Right kidney (tissue), 9 donors: ENCODE results near the gene MAGEB5.
"Not testable (repeated sequence)": the region's sequence is repeated elsewhere in the genome, so short reads cannot be mapped to it uniquely, and the experiment has no call there.

Source experiments
- DNase-seq: peaks from one replicate; pipeline ENCODE4 v3.0.0-alpha.2; 2016
- long read RNA-seq, 8 donors: transcript quantifications; one replicate each; lab custom pipeline, GENCODE V29; 2026

Gene MAGEB5, protein sequence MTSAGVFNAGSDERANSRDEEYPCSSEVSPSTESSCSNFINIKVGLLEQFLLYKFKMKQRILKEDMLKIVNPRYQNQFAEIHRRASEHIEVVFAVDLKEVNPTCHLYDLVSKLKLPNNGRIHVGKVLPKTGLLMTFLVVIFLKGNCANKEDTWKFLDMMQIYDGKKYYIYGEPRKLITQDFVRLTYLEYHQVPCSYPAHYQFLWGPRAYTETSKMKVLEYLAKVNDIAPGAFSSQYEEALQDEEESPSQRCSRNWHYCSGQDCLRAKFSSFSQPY
- long read RNA-seq, donor 1: 0 reads
- long read RNA-seq, donor 2: 0 reads
- long read RNA-seq, donor 3: 0 reads
- long read RNA-seq, donor 4: 0 reads
- long read RNA-seq, donor 5: 0 reads
- long read RNA-seq, donor 6: 0 reads
- long read RNA-seq, donor 7: 0 reads
- long read RNA-seq, donor 8: 0 reads

DNA sequence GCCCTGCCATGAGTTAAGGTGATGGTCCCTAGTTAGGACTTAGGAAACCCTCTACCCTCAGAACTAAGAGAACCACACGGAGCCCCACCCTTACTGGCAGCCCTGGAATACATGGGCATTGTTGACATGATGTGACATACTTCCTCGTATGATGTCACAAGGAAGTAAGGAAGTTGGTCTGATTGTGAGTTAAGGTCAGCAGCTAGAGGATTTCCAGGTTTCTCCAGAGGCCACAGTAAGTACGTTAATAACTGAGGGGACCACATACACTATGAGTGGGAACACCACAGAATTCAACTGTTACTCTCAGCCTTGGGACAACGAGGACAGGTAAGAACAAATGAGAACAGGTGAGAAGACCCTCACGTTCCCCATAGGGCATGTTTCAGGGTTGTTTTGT is at the start of gene MAGEB5:
Gene MAGEB5 (plus strand): TSS at position 301 of the 400 bp plus-strand sequence. CDS start 1,133 bp downstream, outside the sequence.
- no peak for DNase-seq

GRCh38 chrX:26192204-26192603 is 23.8 kb upstream of the MAGEB5 start, which contains the start of gene MAGEB6:
TSS of gene MAGEB6 (plus strand) at chrX:26192440. CDS start at chrX:26193847, 1,407 bp downstream.
- no peak for DNase-seq

GRCh38 chrX:26203561-26203960 is 12.4 kb upstream of the MAGEB5 start:
- no peak for DNase-seq

DNA sequence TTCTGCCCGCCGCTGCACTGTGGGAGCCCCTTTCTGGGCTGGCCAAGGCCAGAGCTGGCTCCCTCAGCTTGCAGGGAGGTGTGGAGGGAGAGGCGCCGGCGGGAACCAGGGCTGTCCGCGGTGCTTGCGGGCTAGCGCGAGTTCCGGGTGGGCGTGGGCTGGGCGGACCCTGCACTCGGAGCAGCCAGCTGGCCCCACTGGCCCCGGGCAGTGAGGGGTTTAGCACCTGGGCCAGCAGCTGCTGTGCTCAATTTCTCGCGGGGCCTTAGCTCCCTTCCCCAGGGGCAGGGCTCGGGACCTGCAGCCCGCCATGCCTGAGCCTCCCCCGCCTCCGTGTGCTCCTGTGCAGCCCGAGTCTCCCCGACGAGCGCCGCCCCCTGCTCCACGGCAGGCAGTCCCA is 11.3 kb upstream of the MAGEB5 start:
- not testable (repeated sequence) for DNase-seq

DNA sequence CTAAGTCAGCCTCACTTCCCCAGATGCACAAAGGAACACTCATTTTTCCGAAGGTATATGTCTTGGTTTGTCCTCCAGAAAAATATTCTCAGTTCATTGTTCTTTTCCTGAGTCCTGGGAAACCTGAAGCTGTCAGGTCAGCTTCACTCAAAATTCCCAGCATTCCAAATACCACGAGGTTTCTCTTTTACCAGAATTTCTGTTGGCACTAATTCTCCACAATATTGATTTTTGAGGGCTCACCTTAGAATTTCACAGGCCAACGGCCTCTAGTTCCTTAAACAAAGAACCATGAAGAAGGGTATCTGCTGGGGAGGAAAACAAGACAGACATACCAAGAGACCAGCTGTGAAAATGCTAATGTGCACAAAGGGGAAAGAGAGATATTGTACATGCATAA is 8.0 kb upstream of the MAGEB5 start:
- DNase-seq: no peak

GRCh38 chrX:26219351-26219750 is 3.4 kb downstream of the MAGEB5 start:
- DNase-seq: no peak

DNA sequence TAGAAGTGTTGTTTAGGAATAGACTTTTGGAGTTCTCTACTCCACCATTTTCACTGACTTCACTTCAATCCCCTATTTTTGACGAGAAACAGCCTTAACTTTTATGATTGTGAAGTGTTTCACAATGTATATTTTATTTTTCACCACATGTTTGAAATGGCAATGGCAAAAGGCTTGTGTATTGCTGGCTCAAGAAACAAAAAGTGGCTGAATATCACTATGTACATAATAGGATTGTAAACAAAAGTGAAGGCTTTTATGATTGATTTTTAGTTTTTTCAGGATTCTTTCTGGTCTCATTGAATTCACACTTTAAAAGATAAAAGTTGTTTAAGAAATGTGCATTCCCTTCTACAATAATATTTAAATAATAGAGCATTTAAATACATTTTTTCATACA is 18.2 kb downstream of the MAGEB5 start:
- no peak for DNase-seq

DNA sequence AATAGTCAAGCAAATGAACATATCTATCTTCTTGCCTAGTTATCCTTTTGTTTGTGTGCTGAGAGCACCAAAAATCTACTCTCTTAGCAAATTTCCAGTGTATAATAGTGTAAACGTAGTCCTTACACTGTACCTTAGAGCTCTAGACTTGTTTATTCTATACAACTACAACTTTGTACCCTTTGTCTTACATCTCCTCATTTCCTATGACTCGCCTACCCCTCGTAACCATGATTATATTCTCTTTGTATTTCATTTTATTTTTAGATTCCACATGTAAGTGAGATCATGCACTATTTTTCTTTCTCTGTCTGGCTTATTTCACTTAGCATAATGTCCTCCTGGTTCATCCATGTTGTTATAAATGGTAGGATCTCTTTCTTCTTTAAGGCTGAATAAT is 37.6 kb downstream of the MAGEB5 start:
- no peak for DNase-seq

DNA sequence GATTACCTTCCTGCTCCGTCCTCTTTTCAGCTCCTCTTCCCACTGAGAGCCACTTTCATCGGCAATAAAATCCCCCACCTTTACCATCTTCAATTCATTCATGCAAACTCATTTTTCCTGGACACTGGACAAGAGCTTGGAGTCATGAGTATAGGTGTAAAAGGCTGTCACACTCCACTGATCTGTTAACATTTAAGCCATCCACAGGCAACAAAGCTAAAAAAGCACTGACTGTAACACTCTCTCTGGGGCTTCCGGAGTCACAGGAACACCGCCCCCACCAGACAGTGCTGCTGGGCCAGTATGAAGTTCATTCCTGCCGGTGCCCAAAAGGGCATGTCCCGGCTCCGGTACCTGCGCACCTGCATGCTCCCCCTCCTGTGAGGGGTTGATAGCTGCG is 38.5 kb downstream of the MAGEB5 start:
- DNase-seq: no peak

DNA sequence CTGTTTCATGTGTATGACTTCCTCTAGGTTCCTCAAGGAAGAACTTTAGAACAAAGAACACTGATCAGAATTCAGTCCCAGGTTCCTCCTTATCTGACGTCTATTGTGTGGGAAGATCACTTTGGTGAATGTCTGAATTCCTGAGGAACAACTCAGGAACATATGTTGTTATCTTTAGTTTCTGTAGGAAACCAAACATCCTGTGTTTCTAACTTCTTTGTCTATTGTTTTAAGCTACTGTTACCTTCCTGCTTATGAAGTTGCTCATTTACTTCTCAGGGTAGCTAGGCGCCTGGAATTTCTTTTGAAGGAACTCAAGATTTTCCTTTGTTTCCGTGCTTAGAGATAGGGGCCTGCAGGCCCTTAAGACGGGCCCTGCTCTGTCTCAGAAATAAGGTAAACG is 46.2 kb downstream of the MAGEB5 start:
- no peak for DNase-seq
